ENCODE data around the gene ZNF319. TPM values are rescaled to one million over a fixed set of nuclear protein-coding genes. Genes with fewer than 3 reads are reported as not detected.

The ZNF319 gene
- total RNA-seq, 5 donors from 2014 or later (not counting 1 experiment from before 2014, with no cell fraction given): 14.9 to 25.4 (median 20.4) TPM

DNA sequence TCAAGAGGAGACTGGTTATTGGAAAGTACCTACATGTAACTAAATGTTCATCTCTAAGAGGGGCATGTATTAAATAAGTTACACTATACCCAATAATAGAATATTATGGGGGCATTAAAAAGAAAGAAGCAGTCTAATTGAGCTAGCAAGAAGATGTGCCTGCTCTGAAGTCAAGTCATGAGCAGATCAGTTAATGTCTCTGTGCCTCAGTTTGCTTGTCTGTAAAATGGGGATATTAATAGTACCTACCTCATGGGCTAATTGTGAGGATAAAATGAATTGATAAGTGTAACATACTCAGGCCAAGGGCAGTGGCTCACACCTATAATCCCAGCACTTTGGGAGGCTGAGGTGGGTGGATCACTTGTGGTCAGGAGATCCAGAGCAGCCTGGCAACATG, 32.6 kb downstream of the ZNF319 start:
- CTCF ChIA-PET: no interaction called here
- Mint-ChIP-seq H3K27me3 (no peaks in the 10 kb centered on the region), H3K36me3 (no peaks in the 10 kb centered on the region), H3K27ac (no peak overlapping the region), H3K9me3 (no peaks in the 10 kb centered on the region), H3K4me3 (no peak overlapping the region), H3K4me1 (no peaks in the 10 kb centered on the region)
- no peaks in the 10 kb centered on the region for H3K9me3 ChIP-seq
- H3K4me3 ChIP-seq (ENCODE audit: control insufficient read depth in 1 of 2, extremely low read depth in 1 of 2, low read length in 1 of 2): no peak overlapping the region
- no peak for ATAC-seq (replicated peaks in 1 of 4)
- no peaks in the 10 kb centered on the region for H3K4me1 ChIP-seq (ENCODE audit: control insufficient read depth in 1 of 2, extremely low read depth in 1 of 2, insufficient read depth in 2 of 2, low read length in 2 of 2)
- no peak for DNase-seq
- no peaks in the 10 kb centered on the region for H3K36me3 ChIP-seq (ENCODE audit: control insufficient read depth in 2 of 2, extremely low read depth in 1 of 2, insufficient read depth in 1 of 2, low read length in 1 of 2)
- H3K27me3 ChIP-seq (replicated peaks in 1 of 2; ENCODE audit: control insufficient read depth in 2 of 2, extremely low read depth in 1 of 2, insufficient read depth in 2 of 2, low read length in 1 of 2): peaks cover 0 to 15% of the 10 kb centered on the region in 2 experiments
- no peak overlapping the region for H3K27ac ChIP-seq (ENCODE audit: low read length)
- POLR2A ChIA-PET: no interaction called here

DNA sequence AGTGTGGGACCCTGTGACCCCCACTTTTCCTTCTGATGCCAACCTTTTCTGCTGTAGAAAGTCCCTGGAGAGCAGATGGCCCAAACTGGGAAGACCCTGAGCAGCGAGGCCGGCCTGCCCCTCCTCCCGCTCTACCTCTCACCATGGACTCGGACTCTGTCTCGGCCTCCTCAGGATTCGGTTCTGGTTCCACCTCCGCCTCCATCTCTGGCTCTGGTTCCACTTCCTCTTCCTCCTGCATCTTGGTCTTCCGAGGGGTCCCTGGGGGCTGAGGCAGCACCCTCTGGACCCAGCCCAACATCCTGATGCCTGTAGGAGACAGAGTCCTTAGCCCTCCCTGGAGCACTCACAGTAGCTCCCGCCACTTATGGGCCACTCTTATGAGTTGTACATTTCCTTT, 33.5 kb downstream of the ZNF319 start:
- POLR2A ChIA-PET: no interaction called here
- no peak overlapping the region for H3K4me3 ChIP-seq (ENCODE audit: control insufficient read depth in 1 of 2, extremely low read depth in 1 of 2, low read length in 1 of 2)
- no peaks in the 10 kb centered on the region for H3K27me3 Mint-ChIP-seq
- no peak overlapping the region for H3K4me3 Mint-ChIP-seq
- no peaks in the 10 kb centered on the region for H3K36me3 Mint-ChIP-seq
- no peaks in the 10 kb centered on the region for H3K4me1 Mint-ChIP-seq
- no peaks in the 10 kb centered on the region for H3K9me3 ChIP-seq
- DNase-seq (no peak), ATAC-seq (replicated peaks in 1 of 4) (no peak)
- H3K9me3 Mint-ChIP-seq: no peaks in the 10 kb centered on the region
- peaks cover 0 to 15% of the 10 kb centered on the region in 2 experiments for H3K27me3 ChIP-seq (replicated peaks in 1 of 2; ENCODE audit: control insufficient read depth in 2 of 2, extremely low read depth in 1 of 2, insufficient read depth in 2 of 2, low read length in 1 of 2)
- WGBS (ENCODE audit: insufficient coverage): 90% methylated on average over 8 of the region's 9 CpGs
- no peaks in the 10 kb centered on the region for H3K4me1 ChIP-seq (ENCODE audit: control insufficient read depth in 1 of 2, extremely low read depth in 1 of 2, insufficient read depth in 2 of 2, low read length in 2 of 2)
- no peak overlapping the region for H3K27ac Mint-ChIP-seq
- H3K27ac ChIP-seq (ENCODE audit: low read length): no peak overlapping the region
- no peaks in the 10 kb centered on the region for H3K36me3 ChIP-seq (ENCODE audit: control insufficient read depth in 2 of 2, extremely low read depth in 1 of 2, insufficient read depth in 1 of 2, low read length in 1 of 2)
- CTCF ChIA-PET: no interaction called here

DNA sequence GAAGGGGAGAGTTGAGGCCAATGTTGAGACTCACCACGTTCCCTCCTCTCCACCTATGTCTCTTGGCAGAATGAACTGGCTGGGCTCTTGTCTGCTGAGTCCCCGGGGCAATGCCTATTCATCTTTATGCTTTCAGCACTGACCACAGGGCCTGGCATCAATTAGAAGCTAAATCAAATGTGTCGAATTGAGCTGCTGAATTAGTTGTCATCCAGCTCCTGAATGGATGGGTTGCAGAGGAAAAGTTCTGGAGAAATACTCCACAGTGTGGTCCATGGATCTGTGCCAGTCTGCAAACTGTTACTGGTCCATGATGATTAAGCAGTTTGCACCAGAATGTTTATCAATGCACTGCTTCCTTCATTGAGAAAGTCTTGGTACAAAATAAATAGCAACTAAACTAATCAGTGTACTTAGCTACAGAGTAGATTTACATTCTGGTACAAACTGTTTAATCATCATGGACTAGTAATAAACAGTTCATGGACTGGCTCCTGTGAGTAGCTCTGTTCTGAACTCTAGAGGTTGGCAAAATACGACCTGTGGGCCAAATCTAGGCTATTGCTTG, 34.2 kb downstream of the ZNF319 start:
- CTCF ChIA-PET: interaction anchor here in 1 of 2 donors (0.5 kb wide), 1 partner anchor 44 kb away, joined by 3 read pairs; no protein-coding TSS in a partner anchor
- no peak overlapping the region for H3K4me3 Mint-ChIP-seq
- Histone ChIP-seq H3K4me3 (ENCODE audit: control insufficient read depth in 1 of 2, extremely low read depth in 1 of 2, low read length in 1 of 2) (no peak overlapping the region), H3K9me3 (no peaks in the 10 kb centered on the region), H3K27me3 (replicated peaks in 1 of 2; ENCODE audit: control insufficient read depth in 2 of 2, extremely low read depth in 1 of 2, insufficient read depth in 2 of 2, low read length in 1 of 2) (peaks cover 0 to 13% of the 10 kb centered on the region in 2 experiments), H3K4me1 (ENCODE audit: control insufficient read depth in 1 of 2, extremely low read depth in 1 of 2, insufficient read depth in 2 of 2, low read length in 2 of 2) (no peaks in the 10 kb centered on the region), H3K36me3 (ENCODE audit: control insufficient read depth in 2 of 2, extremely low read depth in 1 of 2, insufficient read depth in 1 of 2, low read length in 1 of 2) (no peaks in the 10 kb centered on the region), H3K27ac (ENCODE audit: low read length) (no peak overlapping the region)
- no peaks in the 10 kb centered on the region for H3K36me3 Mint-ChIP-seq
- ATAC-seq (replicated peaks in 1 of 4): no peak
- no peaks in the 10 kb centered on the region for H3K9me3 Mint-ChIP-seq
- H3K4me1 Mint-ChIP-seq: no peaks in the 10 kb centered on the region
- H3K27ac Mint-ChIP-seq: no peak overlapping the region
- DNase-seq: no peak
- POLR2A ChIA-PET: no interaction called here
- no peaks in the 10 kb centered on the region for H3K27me3 Mint-ChIP-seq
- WGBS (ENCODE audit: insufficient coverage): 47% methylated on average over 2 of the region's 4 CpGs

DNA sequence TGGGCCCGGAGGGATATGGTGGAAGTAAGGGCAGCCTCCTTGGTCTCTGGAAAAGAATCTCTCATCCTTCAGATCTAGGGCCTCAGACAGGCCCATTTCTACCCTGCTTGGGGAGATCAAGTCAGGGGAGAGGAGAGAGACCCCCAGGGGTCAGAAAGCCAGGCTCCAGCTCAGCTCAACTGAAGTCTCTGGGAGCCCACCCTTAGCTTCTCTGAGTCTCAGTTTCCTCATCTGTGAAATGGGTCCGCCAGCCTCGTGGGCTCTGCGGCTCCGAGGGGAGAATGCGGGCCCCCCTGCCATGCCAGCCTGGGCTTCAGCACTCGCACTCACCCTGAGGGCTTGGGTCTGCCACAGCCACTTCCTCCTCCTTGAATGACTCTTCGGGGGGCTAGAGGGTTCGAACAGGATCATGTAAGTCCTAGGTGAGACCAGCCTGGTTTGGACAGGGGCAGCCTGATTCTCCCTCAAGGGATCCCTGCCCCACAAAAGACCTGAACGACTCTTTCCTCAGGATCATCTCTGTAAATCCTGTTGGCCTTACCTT, 36.2 kb downstream of the ZNF319 start:
- Mint-ChIP-seq H3K27ac (no peak overlapping the region), H3K36me3 (no peaks in the 10 kb centered on the region), H3K9me3 (no peaks in the 10 kb centered on the region), H3K27me3 (peaks cover 0 to 4% of the 10 kb centered on the region in 2 donors), H3K4me3 (no peak overlapping the region), H3K4me1 (no peaks in the 10 kb centered on the region)
- ATAC-seq (replicated peaks in 1 of 4) (no peak), DNase-seq (no peak)
- ChIA-PET CTCF (no interaction called here), POLR2A (no interaction called here)
- H3K4me1 ChIP-seq (ENCODE audit: control insufficient read depth in 1 of 2, extremely low read depth in 1 of 2, insufficient read depth in 2 of 2, low read length in 2 of 2): no peaks in the 10 kb centered on the region
- H3K36me3 ChIP-seq (ENCODE audit: control insufficient read depth in 2 of 2, extremely low read depth in 1 of 2, insufficient read depth in 1 of 2, low read length in 1 of 2): no peaks in the 10 kb centered on the region
- 66% methylated on average over 8 of the region's 10 CpGs for WGBS (ENCODE audit: insufficient coverage)
- H3K27me3 ChIP-seq (replicated peaks in 1 of 2; ENCODE audit: control insufficient read depth in 2 of 2, extremely low read depth in 1 of 2, insufficient read depth in 2 of 2, low read length in 1 of 2): peaks cover 0 to 10% of the 10 kb centered on the region in 2 experiments
- no peak overlapping the region for H3K4me3 ChIP-seq (ENCODE audit: control insufficient read depth in 1 of 2, extremely low read depth in 1 of 2, low read length in 1 of 2)
- no peaks in the 10 kb centered on the region for H3K9me3 ChIP-seq
- no peak overlapping the region for H3K27ac ChIP-seq (ENCODE audit: low read length)

DNA sequence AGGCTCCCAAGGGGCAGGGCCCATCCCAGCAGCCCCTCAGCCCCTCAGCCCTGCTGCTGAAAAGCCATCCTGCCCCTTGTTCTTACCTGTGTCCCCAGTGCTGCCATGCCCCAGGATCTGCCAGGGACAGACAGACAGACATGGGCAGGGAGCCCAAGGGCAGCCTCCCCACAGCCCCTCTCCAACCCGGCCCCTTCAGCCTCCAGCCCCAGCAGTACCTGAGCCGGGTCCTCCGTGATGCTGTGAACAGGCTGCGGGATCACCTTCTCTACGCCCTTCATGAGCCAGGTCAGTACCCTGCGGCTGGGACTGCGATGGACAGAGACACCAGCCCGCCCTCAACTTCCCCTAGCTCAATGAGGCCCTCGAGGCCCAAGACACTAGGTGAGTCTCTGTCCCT, 37.7 kb downstream of the ZNF319 start:
- peaks cover 0 to 18% of the 10 kb centered on the region in 2 experiments for H3K27me3 ChIP-seq (replicated peaks in 1 of 2; ENCODE audit: control insufficient read depth in 2 of 2, extremely low read depth in 1 of 2, insufficient read depth in 2 of 2, low read length in 1 of 2)
- no peaks in the 10 kb centered on the region for H3K4me1 ChIP-seq (ENCODE audit: control insufficient read depth in 1 of 2, extremely low read depth in 1 of 2, insufficient read depth in 2 of 2, low read length in 2 of 2)
- no peak for DNase-seq
- 82% methylated on average over 8 of the region's 9 CpGs for WGBS (ENCODE audit: insufficient coverage)
- no peak overlapping the region for H3K27ac ChIP-seq (ENCODE audit: low read length)
- CTCF ChIA-PET: no interaction called here
- no peak for ATAC-seq (replicated peaks in 1 of 4)
- H3K9me3 ChIP-seq: no peaks in the 10 kb centered on the region
- Mint-ChIP-seq H3K27me3 (peaks cover 0 to 4% of the 10 kb centered on the region in 2 donors), H3K36me3 (no peaks in the 10 kb centered on the region), H3K9me3 (no peaks in the 10 kb centered on the region), H3K4me3 (no peak overlapping the region), H3K4me1 (no peaks in the 10 kb centered on the region), H3K27ac (no peak overlapping the region)
- no peaks in the 10 kb centered on the region for H3K36me3 ChIP-seq (ENCODE audit: control insufficient read depth in 2 of 2, extremely low read depth in 1 of 2, insufficient read depth in 1 of 2, low read length in 1 of 2)
- POLR2A ChIA-PET: no interaction called here
- no peak overlapping the region for H3K4me3 ChIP-seq (ENCODE audit: control insufficient read depth in 1 of 2, extremely low read depth in 1 of 2, low read length in 1 of 2)

DNA sequence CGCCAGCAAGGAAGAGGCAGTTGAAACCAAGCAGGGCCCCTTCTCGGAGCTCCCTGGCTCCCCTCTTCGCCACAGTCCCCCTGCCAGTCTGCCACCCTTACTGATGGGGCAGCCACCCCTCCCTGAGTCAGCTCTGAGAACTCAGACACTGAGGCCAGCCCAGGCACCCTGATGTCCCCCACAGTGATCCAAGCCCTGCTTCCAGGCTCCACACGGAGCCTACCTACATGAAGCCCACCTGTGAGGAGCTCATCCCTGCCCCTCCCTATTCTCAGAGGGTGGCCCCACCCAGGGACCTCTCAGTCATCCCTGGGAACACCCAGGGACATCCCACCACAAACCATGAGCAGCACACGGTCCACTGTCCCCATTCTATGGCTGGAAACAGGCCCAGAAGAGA, 38.4 kb downstream of the ZNF319 start:
- H3K27ac Mint-ChIP-seq: no peak overlapping the region
- no peaks in the 10 kb centered on the region for H3K36me3 Mint-ChIP-seq
- no peak overlapping the region for H3K4me3 Mint-ChIP-seq
- WGBS (ENCODE audit: insufficient coverage): 50% methylated on average over 5 of the region's 5 CpGs
- ChIA-PET CTCF (no interaction called here), POLR2A (no interaction called here)
- H3K27me3 Mint-ChIP-seq: peaks cover 0 to 4% of the 10 kb centered on the region in 2 donors
- no peaks in the 10 kb centered on the region for H3K4me1 Mint-ChIP-seq
- Histone ChIP-seq H3K4me3 (ENCODE audit: control insufficient read depth in 1 of 2, extremely low read depth in 1 of 2, low read length in 1 of 2) (no peak overlapping the region), H3K27ac (ENCODE audit: low read length) (no peak overlapping the region), H3K9me3 (no peaks in the 10 kb centered on the region), H3K27me3 (replicated peaks in 1 of 2; ENCODE audit: control insufficient read depth in 2 of 2, extremely low read depth in 1 of 2, insufficient read depth in 2 of 2, low read length in 1 of 2) (peaks cover 0 to 20% of the 10 kb centered on the region in 2 experiments), H3K4me1 (ENCODE audit: control insufficient read depth in 1 of 2, extremely low read depth in 1 of 2, insufficient read depth in 2 of 2, low read length in 2 of 2) (no peaks in the 10 kb centered on the region), H3K36me3 (ENCODE audit: control insufficient read depth in 2 of 2, extremely low read depth in 1 of 2, insufficient read depth in 1 of 2, low read length in 1 of 2) (no peaks in the 10 kb centered on the region)
- ATAC-seq (replicated peaks in 1 of 4): no peak
- no peak for DNase-seq
- no peaks in the 10 kb centered on the region for H3K9me3 Mint-ChIP-seq

DNA sequence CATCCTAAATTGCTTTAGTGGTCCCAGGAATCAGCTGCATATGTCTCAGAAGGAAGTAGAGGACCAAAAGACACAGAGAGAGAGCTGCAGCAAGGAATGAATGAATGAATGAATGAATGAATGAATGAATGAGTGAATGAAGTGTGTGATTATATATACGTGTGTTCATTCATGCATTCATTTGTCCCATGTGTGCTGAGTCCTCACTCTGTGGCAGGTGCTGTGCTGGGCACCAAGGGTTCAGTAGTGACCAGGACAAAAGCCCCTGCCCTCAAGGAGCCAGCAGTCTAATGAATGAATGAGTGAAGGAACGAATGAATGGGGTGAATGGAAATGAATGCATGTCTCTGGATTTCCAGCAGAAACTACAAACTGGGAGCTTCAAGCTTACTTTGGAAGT, 38.9 kb downstream of the ZNF319 start:
- CTCF ChIA-PET: no interaction called here
- WGBS (ENCODE audit: insufficient coverage): 63% methylated on average over 2 of the region's 2 CpGs
- Histone ChIP-seq H3K36me3 (ENCODE audit: control insufficient read depth in 2 of 2, extremely low read depth in 1 of 2, insufficient read depth in 1 of 2, low read length in 1 of 2) (no peaks in the 10 kb centered on the region), H3K27me3 (replicated peaks in 1 of 2; ENCODE audit: control insufficient read depth in 2 of 2, extremely low read depth in 1 of 2, insufficient read depth in 2 of 2, low read length in 1 of 2) (peaks cover 0 to 22% of the 10 kb centered on the region in 2 experiments), H3K4me3 (ENCODE audit: control insufficient read depth in 1 of 2, extremely low read depth in 1 of 2, low read length in 1 of 2) (no peak overlapping the region), H3K4me1 (ENCODE audit: control insufficient read depth in 1 of 2, extremely low read depth in 1 of 2, insufficient read depth in 2 of 2, low read length in 2 of 2) (no peaks in the 10 kb centered on the region), H3K9me3 (no peaks in the 10 kb centered on the region), H3K27ac (ENCODE audit: low read length) (no peak overlapping the region)
- POLR2A ChIA-PET: interaction anchor here in 1 of 2 donors (0.6 kb wide), 1 partner anchor 61 kb away, joined by 3 read pairs; no protein-coding TSS in a partner anchor
- Mint-ChIP-seq H3K9me3 (no peaks in the 10 kb centered on the region), H3K27ac (no peak overlapping the region), H3K4me3 (no peak overlapping the region), H3K4me1 (no peaks in the 10 kb centered on the region), H3K27me3 (peaks cover 0 to 4% of the 10 kb centered on the region in 2 donors), H3K36me3 (no peaks in the 10 kb centered on the region)
- DNase-seq (no peak), ATAC-seq (replicated peaks in 1 of 4) (no peak)

Data from T-cell (primary cell).